PC-3 (cell line): ENCODE results near the gene FEM1A.

ENCODE experiments used
- CTCF ChIP-seq: fragments of 300-600 bp; sonication (generic); conservative IDR thresholded peaks from 2 replicates; pipeline ENCODE4 v1.5.1; 2017; ENCODE audit warnings: antibody characterized with exemption, low read depth, mild to moderate bottlenecking, low read length
- EZH2 ChIP-seq: fragments of 300-600 bp; sonication (generic); IDR thresholded peaks from one replicate; pipeline ENCODE4 v1.6.1; 2017; ENCODE audit warnings: antibody characterized with exemption, mild to moderate bottlenecking, low read length; ENCODE audit not compliant: unreplicated experiment
- EZH2phosphoT487 ChIP-seq: fragments of 300-600 bp; sonication (generic); IDR thresholded peaks from 2 replicates; pipeline ENCODE4 v1.6.1; 2018; ENCODE audit warnings: mild to moderate bottlenecking, antibody characterized with exemption, low read length, borderline replicate concordance

DNA sequence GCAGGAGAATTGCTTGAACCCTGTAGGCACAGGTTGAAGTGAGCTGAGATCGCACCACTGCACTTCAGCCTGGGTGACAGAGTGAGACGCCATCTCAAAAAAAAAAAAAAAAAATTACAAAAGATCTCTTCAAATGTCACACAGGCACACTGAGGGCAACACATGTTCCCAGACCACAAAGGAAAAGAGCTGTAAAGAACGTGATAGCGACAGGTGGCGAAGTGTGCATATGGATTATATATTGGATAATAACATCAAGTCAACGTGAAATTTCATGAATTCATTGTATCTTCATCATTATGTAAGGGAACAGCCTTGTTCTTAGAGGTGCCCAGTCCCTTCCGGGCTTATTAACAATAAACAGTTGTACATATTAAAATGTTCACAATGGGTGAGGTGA, 36.1 kb upstream of the FEM1A start:
- TF ChIP-seq EZH2 = no peak
- TF ChIP-seq CTCF = no peak
- TF ChIP-seq EZH2phosphoT487 = no peak
